GM12878 (cell line): ENCODE measurements around the gene TTF2. TPM values are rescaled to one million over a fixed set of nuclear protein-coding genes. Genes with fewer than 3 reads are reported as not detected.

Experiments
- ATAC-seq: fragments of 200-7000 bp; cut with Tn5 transposase; 3 replicates; pipeline ENCODE4 v1.9.1; 2020; ENCODE audit warnings: mild to moderate bottlenecking, moderate library complexity
- BruUV-seq: library from RNA; stranded (reverse); fragments of 400-500 nt; replicated peaks from 2 replicates; lab custom pipeline; 2021; lab: Mats Ljungman, UMichigan
- CTCF ChIA-PET: fragments of 300-600 bp; sonication (Branson Sonifier 250); formaldehyde crosslinking; extraction: SDS; loops from one replicate; lab custom pipeline; 2021; ENCODE audit warnings: inconsistent platforms; lab: Yijun Ruan, JAX
- POLR2A ChIA-PET: fragments of 350-600 bp; formaldehyde crosslinking; extraction: SDS; loops from one replicate; lab custom pipeline; 2021; ENCODE audit warnings: inconsistent platforms; lab: Charles Lee
- RAD21 ChIA-PET: fragments of 300-600 bp; sonication (Branson Sonifier 250); formaldehyde crosslinking; loops from one replicate; lab custom pipeline; 2023; ENCODE audit warnings: antibody characterized with exemption; ENCODE audit not compliant: unreplicated experiment; lab: Charles Lee
- SMC1A ChIA-PET: fragments of 300-600 bp; sonication (Branson Sonifier 250); formaldehyde crosslinking; loops from one replicate; lab custom pipeline; 2023; ENCODE audit not compliant: unreplicated experiment, uncharacterized antibody; lab: Charles Lee
- DNase-seq: peaks from one replicate; pipeline ENCODE4 v3.0.0-alpha.2; 2011; ENCODE audit warnings: low read depth, low spot score
- FAIRE-seq: peaks from 3 replicates; lab custom pipeline; 2011; peaks lifted over from hg19 to GRCh38; lab: Jason Lieb, UNC
- H2AFZ ChIP-seq: 2 replicates; pipeline ENCODE4 v1.6.0; 2011; ENCODE audit warnings: low read depth, low read length, control low read depth; ENCODE audit not compliant: control insufficient read depth
- H3K27ac ChIP-seq: 2 replicates; pipeline ENCODE4 v1.5.1; 2011; ENCODE audit warnings: control low read depth; ENCODE audit not compliant: control insufficient read depth, insufficient read depth
- H3K27me3 ChIP-seq, 2 experiments: replicated peaks in 1 of 2; 2 replicates each; pipeline versions ENCODE4 v1.6.0 to v1.6.1; 2011; ENCODE audit warnings: low read length in 1 of 2; ENCODE audit not compliant: control insufficient read depth in 2 of 2, insufficient read depth in 2 of 2
- H3K36me3 ChIP-seq, 2 experiments: 2 replicates each; pipeline ENCODE4 v1.5.1; 2011; ENCODE audit warnings: low read length in 1 of 2; ENCODE audit not compliant: control insufficient read depth in 2 of 2, insufficient read depth in 2 of 2
- H3K4me1 ChIP-seq: 2 replicates; pipeline ENCODE4 v1.6.1; 2011; ENCODE audit warnings: mild to moderate bottlenecking, low read length, moderate library complexity, mixed read lengths; ENCODE audit not compliant: control insufficient read depth, insufficient read depth
- H3K4me2 ChIP-seq: 2 replicates; pipeline ENCODE4 v1.6.0; 2011; ENCODE audit warnings: control low read depth; ENCODE audit not compliant: control insufficient read depth, insufficient read depth
- H3K4me3 ChIP-seq: fragments of 200-600 bp; sonication (generic); 2 replicates; pipeline ENCODE4 v1.5.1; 2016
- H3K79me2 ChIP-seq: 2 replicates; pipeline ENCODE4 v1.6.0; 2011; ENCODE audit warnings: low read length; ENCODE audit not compliant: control insufficient read depth, insufficient read depth
- H3K9ac ChIP-seq: 2 replicates; pipeline ENCODE4 v1.8.0; 2011; ENCODE audit warnings: low read length, control low read depth, mixed read lengths; ENCODE audit not compliant: control insufficient read depth, insufficient read depth
- H3K9me3 ChIP-seq: replicated peaks from 3 replicates; pipeline ENCODE4 v1.5.1; 2011; ENCODE audit warnings: mild to moderate bottlenecking, low read length; ENCODE audit not compliant: control insufficient read depth, insufficient read depth
- H4K20me1 ChIP-seq: 2 replicates; pipeline ENCODE4 v1.6.0; 2011; ENCODE audit not compliant: control insufficient read depth, insufficient read depth
- ATF7 ChIP-seq: fragments of 450-650 bp; IDR thresholded peaks from 2 replicates; pipeline ENCODE4 v1.6.1; 2016; ENCODE audit warnings: low read depth, mild to moderate bottlenecking
- CBX5 ChIP-seq: sonication (generic); IDR thresholded peaks from 2 replicates; pipeline ENCODE4 v1.6.1; 2016; ENCODE audit warnings: low read depth, moderate library complexity, mild to moderate bottlenecking, inconsistent platforms
- CTCF ChIP-seq, 3 experiments: IDR thresholded peaks in 2 of 3; conservative IDR thresholded peaks in 1 of 3; 2 replicates each; pipeline ENCODE4 v1.5.1; 2011; ENCODE audit warnings: low read depth in 3 of 3, low read length in 3 of 3, mild to moderate bottlenecking in 3 of 3, control low read depth in 2 of 3, moderate library complexity in 2 of 3, inconsistent platforms in 1 of 3, mixed read lengths in 1 of 3; ENCODE audit not compliant: control insufficient read depth in 2 of 3, insufficient read depth in 1 of 3; ENCODE audit errors: extremely low read depth in 1 of 3
- MEF2B ChIP-seq: fragments of 450-650 bp; IDR thresholded peaks from 2 replicates; pipeline ENCODE4 v1.6.1; 2018; ENCODE audit warnings: mild to moderate bottlenecking, moderate library complexity; ENCODE audit not compliant: partially characterized antibody, poor library complexity, severe bottlenecking
- NR2F1 ChIP-seq: fragments of 450-650 bp; conservative IDR thresholded peaks from 2 replicates; pipeline ENCODE4 v1.6.1; 2017; ENCODE audit warnings: mild to moderate bottlenecking
- YBX1 ChIP-seq: fragments of 450-650 bp; IDR thresholded peaks from 2 replicates; pipeline ENCODE4 v1.6.1; 2016; ENCODE audit warnings: antibody characterized with exemption
- WGBS: methylation state at CpG from one replicate; pipeline ENCODE4 v1.1.6; 2016; ENCODE audit warnings: low lambda C conversion rate; ENCODE audit not compliant: insufficient replicate concordance, insufficient coverage; ENCODE audit errors: missing lambda C conversion rate; 5-methylcytosine and 5-hydroxymethylcytosine counted together
- in situ Hi-C: fragments of 300-500 bp; cut with MboI; formaldehyde crosslinking; loops from 9 replicates; pipeline ENCODE4 v1.14.3; 2018; ENCODE audit warnings: mixed read lengths
- intact Hi-C: fragments of 100-400 bp; cut with micrococcal nuclease; formaldehyde crosslinking; loops from one replicate; pipeline ENCODE4 v1.14.2; 2022; ENCODE audit not compliant: unreplicated experiment
- polyA plus RNA-seq, 11 experiments: library from polyadenylated mRNA; depleted of rRNA in 4 of 11; unstranded in 6 of 11; stranded (reverse) in 5 of 11; fragments of >200 nt; fragmentation: Nextera tagmentation in 4 of 11; fragmentation: Illumina TruSeq in 1 of 11; extraction: Ambion mirVana in 4 of 11; extraction: Trizol in 1 of 11; gene quantifications; 1 replicate in 1 of 11; 2 replicates in 10 of 11; pipeline versions ENCODE4 v1.2.1 to v1.2.3, GENCODE V29; 2011 to 2016; ENCODE audit warnings: inconsistent platforms in 2 of 11, missing spikeins in 2 of 11, low read depth in 1 of 11
- total RNA-seq, 4 experiments: library from RNA; depleted of rRNA in 3 of 4; stranded (reverse); fragments of >200 nt in 3 of 4; fragmentation: Illumina TruSeq in 1 of 4; extraction: Trizol in 1 of 4; gene quantifications; 2 replicates each; pipeline versions ENCODE4 v1.2.1 to v1.2.3, GENCODE V29; 2013 to 2021

The TTF2 gene
- total and polyA plus RNA-seq, 10 of the 15 experiments (the other 5 are each of a cell fraction or from before 2014, with no cell fraction given): 17.7 to 134 (median 78.2) TPM

DNA sequence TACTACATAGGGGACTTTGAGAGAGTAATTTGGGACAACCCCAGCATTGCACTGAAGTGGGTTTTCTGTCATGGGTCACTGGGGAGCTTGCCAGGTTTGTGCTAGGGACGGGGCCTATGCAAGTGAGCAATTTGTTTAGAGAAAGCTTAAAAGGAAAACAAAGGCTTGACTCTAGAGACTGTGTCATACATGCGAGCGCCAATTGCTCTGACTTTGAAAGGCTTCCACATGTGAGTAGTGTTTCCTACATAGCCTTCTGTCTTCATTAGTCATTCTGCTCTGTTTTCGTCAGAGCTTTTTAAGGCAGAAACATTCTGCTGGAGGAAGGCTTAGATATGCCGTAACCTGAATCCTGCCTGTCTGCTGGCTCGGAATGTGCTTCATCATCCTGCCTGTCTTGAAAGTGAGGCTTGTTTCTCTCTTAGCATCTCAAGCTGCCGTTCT, 33.0 kb downstream of the TTF2 start:
- Histone ChIP-seq H4K20me1 (no peaks in the 10 kb centered on the region), H3K4me3 (no peak overlapping the region), H2AFZ (no peak overlapping the region), H3K36me3 (peaks cover 17 to 59% of the 10 kb centered on the region in 2 experiments), H3K9ac (no peak overlapping the region), H3K4me2 (no peak overlapping the region), H3K27me3 (no peaks in the 10 kb centered on the region), H3K79me2 (no peaks in the 10 kb centered on the region), H3K9me3 (no peaks in the 10 kb centered on the region), H3K4me1 (no peaks in the 10 kb centered on the region), H3K27ac (no peak overlapping the region)
- 29% methylated on average over 7 of the region's 7 CpGs for WGBS
- TF ChIP-seq ATF7 (no peak), NR2F1 (no peak), CBX5 (no peak), CTCF (IDR thresholded peaks at IDR 0.05 in 2 of 3, conservative IDR thresholded peaks at IDR 0.05 in 1 of 3; ENCODE audit: control insufficient read depth in 2 of 3, extremely low read depth in 1 of 3, insufficient read depth in 1 of 3, low read depth in 3 of 3, low read length in 3 of 3) (no peak), YBX1 (no peak), MEF2B (no peak)
- SMC1A ChIA-PET: interaction anchor here (0.7 to 2.2 kb wide), 8 partner anchors 12 to 299 kb away, joined by 3 to 9 read pairs (median 3); partner anchors contain the start of gene TTF2
- ATAC-seq (no peak; the same call in 2 of the 3 replicates), FAIRE-seq (no peak), DNase-seq (no peak)
- RAD21 ChIA-PET: interaction anchor here (0.6 to 2.9 kb wide), 3 partner anchors 24 to 364 kb away, joined by 3 to 6 read pairs (median 3); no protein-coding TSS in a partner anchor
- no TSS peak for BruUV-seq
- intact Hi-C loops (no loop called here), in situ Hi-C loops (no loop called here)
- CTCF ChIA-PET: interaction anchor here (1.5 to 5.1 kb wide), 4 partner anchors 21 to 192 kb away, joined by 3 to 44 read pairs (median 9); no protein-coding TSS in a partner anchor
- POLR2A ChIA-PET: interaction anchor here (1.6 kb wide), 1 partner anchor 14 kb away, joined by 4 read pairs; no protein-coding TSS in a partner anchor
